ENCODE data around the gene CDH7.

The CDH7 gene

DNA sequence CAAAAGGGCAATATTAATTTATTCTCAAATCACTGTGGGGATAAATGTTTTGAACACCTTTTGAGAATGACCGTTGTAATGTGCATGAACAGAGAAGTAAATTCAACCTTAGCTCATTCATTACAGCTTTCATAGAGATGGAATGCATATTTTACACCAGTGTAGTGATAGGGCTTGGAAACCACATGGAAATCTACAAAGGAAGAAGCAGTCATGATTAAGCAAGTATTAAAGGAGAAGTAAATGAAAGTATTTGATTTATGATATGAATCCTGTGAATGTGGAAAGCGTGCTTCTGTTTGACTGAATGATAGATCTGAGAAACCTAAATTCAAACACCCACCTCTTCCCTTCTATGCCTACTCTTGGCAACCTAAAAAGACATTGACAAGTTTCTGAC, 64.7 kb downstream of the CDH7 start:
- TF ChIP-seq, protein P1, sequence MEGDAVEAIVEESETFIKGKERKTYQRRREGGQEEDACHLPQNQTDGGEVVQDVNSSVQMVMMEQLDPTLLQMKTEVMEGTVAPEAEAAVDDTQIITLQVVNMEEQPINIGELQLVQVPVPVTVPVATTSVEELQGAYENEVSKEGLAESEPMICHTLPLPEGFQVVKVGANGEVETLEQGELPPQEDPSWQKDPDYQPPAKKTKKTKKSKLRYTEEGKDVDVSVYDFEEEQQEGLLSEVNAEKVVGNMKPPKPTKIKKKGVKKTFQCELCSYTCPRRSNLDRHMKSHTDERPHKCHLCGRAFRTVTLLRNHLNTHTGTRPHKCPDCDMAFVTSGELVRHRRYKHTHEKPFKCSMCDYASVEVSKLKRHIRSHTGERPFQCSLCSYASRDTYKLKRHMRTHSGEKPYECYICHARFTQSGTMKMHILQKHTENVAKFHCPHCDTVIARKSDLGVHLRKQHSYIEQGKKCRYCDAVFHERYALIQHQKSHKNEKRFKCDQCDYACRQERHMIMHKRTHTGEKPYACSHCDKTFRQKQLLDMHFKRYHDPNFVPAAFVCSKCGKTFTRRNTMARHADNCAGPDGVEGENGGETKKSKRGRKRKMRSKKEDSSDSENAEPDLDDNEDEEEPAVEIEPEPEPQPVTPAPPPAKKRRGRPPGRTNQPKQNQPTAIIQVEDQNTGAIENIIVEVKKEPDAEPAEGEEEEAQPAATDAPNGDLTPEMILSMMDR (IDR thresholded peaks at IDR 0.05; ENCODE audit: borderline replicate concordance, control extremely low read depth, extremely low read depth, insufficient read depth, missing control alignments) = no peak
- DNase-seq (ENCODE audit: low spot score) = no peak
- in situ Hi-C loops (cut with MboI; ENCODE audit: low sequenced_read_pairs, unreplicated experiment) = no loop called here

DNA sequence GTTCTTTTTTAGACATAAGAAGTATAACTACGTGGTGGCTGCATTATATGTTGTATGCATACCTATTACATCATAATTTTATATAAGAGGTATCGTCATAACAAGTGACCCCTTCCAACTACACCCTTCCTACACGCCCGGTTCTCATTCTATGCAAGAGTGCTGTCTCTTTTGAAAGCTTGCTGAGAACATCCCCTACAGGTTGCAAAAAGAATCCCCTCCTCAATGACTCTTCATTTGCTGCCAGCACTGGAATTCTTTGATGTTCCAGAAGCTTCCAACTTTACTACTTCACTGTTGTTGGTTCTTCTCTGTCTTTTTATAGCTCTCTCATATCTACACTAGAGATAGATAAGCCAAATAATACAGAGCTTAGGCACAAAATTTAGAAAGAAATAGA, 66.4 kb downstream of the CDH7 start:
- TF ChIP-seq, protein P1 (IDR thresholded peaks at IDR 0.05; ENCODE audit: borderline replicate concordance, control extremely low read depth, extremely low read depth, insufficient read depth, missing control alignments) = no peak
- in situ Hi-C loops (cut with MboI; ENCODE audit: low sequenced_read_pairs, unreplicated experiment) = no loop called here
- no peak for DNase-seq (ENCODE audit: low spot score)

DNA sequence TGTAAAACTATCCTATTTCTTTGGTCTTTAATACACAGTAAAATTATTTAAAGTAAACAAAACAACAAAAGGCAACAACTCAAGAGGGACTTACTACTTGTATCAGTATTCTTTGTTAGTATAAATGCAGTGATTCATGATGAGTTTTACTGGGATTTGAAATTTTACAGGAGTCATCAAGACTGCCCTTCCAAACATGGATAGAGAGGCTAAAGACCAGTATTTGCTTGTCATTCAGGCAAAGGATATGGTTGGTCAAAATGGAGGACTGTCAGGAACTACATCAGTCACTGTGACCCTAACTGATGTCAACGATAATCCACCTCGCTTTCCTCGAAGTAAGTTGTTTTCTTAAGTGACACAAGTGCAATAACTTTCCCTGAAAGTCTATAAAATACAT, 71.1 kb downstream of the CDH7 start:
- TF ChIP-seq, protein P1 (IDR thresholded peaks at IDR 0.05; ENCODE audit: borderline replicate concordance, control extremely low read depth, extremely low read depth, insufficient read depth, missing control alignments) = no peak
- DNase-seq (ENCODE audit: low spot score) = no peak
- in situ Hi-C loops (cut with MboI; ENCODE audit: low sequenced_read_pairs, unreplicated experiment) = no loop called here

DNA sequence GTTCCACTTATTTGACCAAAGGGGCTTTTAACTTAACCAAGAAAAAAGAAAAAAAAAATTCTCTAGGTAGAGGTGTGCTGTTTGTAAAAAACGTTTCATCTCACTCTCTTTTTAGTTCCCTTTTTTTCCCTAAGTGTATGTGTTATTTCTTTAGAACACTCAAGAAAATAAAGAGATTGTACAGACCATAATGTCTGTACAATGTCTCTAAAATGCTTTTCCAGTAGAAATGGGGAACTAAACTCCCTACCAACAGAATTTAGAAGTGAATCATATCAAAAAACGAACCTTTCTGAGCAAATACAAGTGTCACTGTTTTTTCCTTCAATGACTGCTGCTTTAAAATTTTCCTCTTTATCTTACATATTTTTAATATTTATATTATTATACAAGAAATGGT, 72.0 kb downstream of the CDH7 start:
- no peak for DNase-seq (ENCODE audit: low spot score)
- TF ChIP-seq, protein P1 (IDR thresholded peaks at IDR 0.05; ENCODE audit: borderline replicate concordance, control extremely low read depth, extremely low read depth, insufficient read depth, missing control alignments) = no peak
- in situ Hi-C loops (cut with MboI; ENCODE audit: low sequenced_read_pairs, unreplicated experiment) = no loop called here

DNA sequence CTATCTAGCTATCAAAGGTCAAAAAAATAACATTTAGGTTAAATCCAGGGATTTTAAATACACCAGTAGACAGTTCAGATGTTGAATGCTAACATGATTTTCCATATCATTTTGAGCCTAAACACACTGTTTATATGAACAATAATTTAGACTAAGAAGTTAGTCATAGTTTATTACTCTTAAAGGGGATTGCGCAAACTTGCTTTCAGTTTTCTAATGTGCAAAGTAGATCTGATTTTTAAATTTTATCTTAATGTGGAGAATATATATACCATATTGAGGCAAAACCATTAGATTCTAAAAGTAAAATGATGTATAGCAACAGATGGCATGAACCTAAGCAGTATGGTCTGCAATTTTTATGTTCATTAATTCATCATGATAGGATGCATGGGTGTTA, 76.6 kb downstream of the CDH7 start:
- TF ChIP-seq, protein P1 (IDR thresholded peaks at IDR 0.05; ENCODE audit: borderline replicate concordance, control extremely low read depth, extremely low read depth, insufficient read depth, missing control alignments) = no peak

DNA sequence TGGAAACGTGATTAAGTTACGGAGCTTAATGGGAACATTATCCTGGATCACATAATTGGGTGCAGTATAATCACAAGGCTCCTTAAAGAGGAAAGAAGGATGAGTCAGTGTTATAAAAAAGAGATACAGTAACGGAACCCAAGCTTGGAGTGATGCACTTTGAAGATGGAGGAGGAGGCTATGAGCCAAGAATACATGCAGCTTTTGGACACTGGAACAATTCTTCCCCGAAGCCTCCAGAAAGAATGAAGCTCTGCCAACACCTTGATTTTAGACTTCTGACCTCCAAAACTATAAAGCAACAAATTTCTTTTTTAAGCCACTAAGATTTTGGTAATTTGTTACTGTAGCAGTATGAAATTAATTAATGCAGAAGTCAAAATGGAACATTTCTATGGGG, 85.1 kb downstream of the CDH7 start:
- TF ChIP-seq, protein P1 (IDR thresholded peaks at IDR 0.05; ENCODE audit: borderline replicate concordance, control extremely low read depth, extremely low read depth, insufficient read depth, missing control alignments) = no peak
- in situ Hi-C loops (cut with MboI; ENCODE audit: low sequenced_read_pairs, unreplicated experiment) = no loop called here

More for the DNA sequence above, 76.6 kb downstream of the CDH7 start:
- no peak for DNase-seq (ENCODE audit: low spot score)
- in situ Hi-C loops (cut with MboI; ENCODE audit: low sequenced_read_pairs, unreplicated experiment) = no loop called here

DNA sequence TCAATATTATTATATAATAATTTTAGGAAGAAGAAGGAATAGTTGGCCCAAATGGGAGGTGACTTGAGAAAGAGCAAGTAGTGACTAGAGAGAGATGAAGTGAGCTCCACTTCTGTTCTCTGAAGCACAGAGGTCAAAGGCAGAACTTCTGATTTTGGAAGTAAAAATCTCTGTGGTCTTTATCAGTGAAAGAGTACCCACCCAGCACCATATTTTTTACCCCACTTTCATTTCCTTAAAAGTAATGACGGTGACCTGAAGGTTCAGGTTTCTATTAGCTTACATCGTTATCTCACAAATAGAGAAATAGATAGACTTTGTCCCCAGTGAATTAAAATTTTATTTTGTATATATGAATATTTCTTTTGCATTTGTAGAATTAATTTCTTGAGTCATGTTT, 95.3 kb downstream of the CDH7 start:
- TF ChIP-seq, protein P1 (IDR thresholded peaks at IDR 0.05; ENCODE audit: borderline replicate concordance, control extremely low read depth, extremely low read depth, insufficient read depth, missing control alignments) = no peak
- in situ Hi-C loops (cut with MboI; ENCODE audit: low sequenced_read_pairs, unreplicated experiment) = no loop called here
- DNase-seq (ENCODE audit: low spot score) = no peak

More for the DNA sequence above, 85.1 kb downstream of the CDH7 start:
- DNase-seq (ENCODE audit: low spot score) = no peak
